ENCODE results near the gene GRB7.
"Not testable (repeated sequence)": the region's sequence is repeated elsewhere in the genome, so short reads cannot be mapped to it uniquely, and the experiment has no call there.

GRB7 gene

DNA sequence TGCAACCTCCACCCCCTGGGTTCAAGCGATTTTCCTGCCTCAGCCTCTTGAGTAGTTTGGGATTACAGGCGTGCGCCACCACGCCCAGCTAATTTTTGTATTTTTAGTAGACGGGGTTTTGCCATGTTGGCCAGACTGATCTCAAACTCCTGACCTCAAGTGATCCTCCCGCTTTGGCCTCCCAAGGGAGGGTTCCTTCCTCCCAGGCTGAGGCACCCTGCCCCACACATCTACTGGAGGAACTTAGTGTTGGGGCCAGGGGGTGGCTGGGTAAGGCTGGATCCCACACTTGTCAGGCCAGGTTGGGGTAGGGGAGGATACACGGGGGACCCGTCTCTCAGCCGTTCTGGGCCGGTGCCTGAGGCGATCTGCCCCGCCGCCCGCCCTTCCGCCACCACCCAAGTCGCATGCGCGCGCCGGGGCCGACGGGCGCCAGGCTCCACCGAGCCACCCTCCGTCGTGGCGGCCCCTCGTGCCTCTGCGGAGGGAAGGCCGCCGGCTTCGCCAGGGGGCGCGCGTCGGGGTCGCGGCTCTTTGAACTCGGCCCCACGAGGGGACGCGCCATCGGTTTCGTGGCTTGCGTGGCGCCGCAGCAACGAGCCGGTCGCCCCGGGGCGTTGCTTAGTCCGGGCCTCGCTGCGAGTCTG lies 15.9 kb downstream of the GRB7 start:
- DNase-seq: peak; percentile 52 to 73

DNA sequence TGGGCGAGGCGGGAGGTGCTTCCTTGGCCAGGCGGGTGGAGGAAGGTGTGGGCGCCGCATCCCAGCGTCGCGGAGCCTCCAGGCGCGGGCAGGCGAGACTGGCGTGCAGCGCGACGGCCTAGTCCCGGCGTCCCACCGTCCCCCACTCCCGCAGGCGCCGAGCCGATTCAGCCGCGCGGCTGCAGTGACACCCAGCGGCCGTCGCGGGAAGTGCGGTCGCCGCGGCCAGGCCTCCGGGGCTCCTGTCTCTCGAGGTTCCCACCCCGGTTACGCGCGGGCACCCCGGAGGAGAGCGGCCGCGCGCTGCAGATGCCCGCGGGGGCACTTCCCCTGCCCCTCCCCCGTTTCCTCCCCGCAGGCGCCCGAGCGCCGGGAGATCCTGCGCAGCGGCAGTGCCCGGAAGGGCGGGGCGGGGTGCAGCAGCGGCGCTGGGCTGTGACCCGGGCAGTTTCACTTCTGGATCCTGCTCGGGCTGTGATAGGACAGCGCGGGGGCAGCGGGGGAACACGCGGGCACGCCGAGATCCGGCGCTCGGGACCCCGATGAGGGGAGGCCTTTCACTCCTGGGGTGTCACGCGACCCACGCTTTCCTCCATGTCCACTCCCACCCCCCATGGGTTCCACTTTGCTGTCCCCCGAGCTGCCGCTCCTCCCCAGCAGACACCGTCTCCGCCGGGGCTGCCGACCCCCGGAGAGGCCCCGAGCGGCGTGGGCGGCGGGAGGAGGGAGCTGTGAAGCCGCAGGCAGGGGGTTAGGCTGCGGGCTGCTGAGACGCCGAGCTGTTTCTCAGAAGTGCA lies 16.6 kb downstream of the GRB7 start:
- DNase-seq: peak; percentile 79 to 91

DNA sequence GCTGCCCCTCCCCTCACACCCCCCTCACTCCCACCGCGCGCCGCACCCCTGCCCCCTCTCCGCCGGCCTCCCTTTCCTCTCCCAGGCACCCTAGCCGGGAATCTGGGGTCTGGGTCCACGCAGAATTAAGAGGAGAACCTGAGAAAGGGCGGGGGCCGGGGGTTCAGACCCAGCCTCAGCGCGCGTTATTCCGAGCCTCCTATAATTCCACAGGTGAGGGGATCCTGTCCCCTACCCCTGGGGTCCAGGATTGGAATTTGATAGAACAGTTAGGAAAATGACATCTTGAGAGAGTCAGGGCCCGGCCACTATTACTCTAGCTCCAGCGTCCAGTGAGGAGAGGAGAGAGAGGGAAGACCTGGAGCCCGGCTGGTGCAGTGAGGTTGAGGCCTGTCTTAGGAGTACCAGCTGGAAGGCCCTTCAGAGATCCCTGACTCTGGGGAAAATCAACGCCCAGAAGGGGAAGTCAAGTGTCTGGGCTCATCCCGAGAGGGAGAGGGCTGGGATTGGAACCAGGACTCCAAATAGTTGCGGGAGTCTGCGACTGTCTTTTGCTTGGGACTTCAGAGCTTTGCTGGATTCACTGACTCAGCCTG lies 17.3 kb downstream of the GRB7 start:
- peak; percentile 30 to 78 for DNase-seq

DNA sequence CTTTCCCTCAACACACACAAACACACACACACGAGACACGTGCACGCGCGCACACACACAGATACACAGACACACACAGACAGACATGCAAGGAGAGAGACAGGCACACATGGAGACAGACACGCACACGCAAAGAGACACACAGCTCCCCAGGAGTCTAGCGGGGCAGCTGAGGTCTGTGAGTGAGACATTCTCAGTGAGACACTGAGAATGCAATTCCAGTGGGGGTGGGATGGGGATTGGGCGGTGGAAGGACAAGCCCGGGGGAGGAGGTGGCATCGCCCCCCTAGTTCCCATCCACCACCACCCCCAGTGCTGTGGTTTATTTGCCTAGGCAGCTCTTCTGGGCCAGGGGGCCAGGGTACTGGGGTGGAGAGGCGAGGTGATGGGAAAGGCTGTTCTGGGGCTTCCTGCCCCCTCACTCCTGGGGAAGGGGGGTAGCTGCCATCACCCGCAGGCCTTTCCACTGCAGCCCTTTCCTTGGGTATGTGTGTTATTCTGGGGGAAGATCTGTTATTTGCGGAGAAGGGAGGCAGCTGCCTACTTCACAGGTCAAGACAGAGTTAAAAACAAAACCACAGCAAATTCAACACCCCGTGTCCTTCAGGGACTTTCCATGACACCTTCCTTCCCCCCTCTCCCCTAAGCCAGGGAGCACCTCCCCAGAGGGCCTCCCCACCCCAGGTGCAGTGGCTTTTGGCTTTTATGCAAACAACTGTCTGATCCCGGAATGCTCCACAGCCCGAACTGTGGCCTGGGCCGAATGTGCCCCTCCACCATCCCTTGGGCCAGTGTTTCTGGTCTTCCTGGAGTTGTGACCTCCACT lies 18.0 kb downstream of the GRB7 start:
- no peak for DNase-seq

DNA sequence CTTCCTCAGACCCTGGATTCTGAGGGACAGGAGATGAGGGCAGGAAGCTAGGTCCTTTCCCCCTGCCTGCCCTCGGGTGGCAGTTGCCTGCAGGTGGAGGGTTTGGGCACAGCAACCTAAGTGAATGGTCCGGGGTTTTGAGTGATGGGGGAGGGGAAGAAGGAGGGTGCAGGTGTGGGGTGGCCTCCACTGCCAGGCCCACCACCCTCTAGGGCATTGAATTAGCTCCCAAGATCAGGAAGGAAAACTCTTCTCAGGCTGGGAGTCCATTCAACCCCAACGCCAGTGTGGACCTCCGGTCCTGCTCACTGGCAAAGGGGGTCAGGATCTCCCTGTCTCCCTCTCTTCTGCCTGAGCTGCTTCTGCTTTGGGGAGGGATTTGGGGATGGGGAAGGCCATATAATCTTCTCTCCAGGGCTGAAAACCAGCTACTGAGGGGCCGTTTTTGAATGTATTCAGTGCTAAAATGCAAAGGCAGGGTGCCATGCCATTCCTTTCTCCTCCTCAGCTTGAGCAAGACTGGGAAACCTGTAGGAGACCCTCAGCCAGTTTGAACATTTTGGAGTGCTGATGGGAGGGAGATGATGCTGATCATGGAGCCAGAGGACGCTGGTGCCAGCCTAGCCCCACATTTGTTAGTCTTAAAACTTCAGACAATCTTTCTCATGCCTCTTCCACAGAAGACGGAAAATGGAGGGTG lies 18.8 kb downstream of the GRB7 start:
- no peak for DNase-seq

DNA sequence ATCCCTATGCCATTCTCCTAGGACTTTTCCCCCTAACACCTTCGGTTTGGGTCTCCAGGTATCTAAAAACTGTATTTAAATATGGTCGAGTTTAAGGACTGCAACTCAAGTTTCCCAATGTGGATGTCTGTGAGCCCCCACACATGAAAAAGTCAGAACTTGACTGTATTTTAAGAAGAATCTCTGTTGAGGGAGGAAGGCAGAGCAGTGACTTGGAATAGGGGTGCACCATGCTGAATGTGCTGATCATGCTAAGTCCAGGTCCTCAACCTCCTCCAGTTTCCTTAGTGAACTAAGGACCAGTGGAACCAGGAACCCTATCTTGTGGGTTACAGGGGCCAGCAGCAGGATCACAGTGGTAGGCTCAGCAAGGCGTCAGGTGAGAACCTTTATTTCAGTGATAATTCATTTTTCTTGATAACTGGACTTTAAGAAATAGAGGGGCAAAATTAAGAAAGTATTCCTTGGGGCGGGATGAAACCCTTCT lies 19.5 kb downstream of the GRB7 start:
- no peak for DNase-seq

DNA sequence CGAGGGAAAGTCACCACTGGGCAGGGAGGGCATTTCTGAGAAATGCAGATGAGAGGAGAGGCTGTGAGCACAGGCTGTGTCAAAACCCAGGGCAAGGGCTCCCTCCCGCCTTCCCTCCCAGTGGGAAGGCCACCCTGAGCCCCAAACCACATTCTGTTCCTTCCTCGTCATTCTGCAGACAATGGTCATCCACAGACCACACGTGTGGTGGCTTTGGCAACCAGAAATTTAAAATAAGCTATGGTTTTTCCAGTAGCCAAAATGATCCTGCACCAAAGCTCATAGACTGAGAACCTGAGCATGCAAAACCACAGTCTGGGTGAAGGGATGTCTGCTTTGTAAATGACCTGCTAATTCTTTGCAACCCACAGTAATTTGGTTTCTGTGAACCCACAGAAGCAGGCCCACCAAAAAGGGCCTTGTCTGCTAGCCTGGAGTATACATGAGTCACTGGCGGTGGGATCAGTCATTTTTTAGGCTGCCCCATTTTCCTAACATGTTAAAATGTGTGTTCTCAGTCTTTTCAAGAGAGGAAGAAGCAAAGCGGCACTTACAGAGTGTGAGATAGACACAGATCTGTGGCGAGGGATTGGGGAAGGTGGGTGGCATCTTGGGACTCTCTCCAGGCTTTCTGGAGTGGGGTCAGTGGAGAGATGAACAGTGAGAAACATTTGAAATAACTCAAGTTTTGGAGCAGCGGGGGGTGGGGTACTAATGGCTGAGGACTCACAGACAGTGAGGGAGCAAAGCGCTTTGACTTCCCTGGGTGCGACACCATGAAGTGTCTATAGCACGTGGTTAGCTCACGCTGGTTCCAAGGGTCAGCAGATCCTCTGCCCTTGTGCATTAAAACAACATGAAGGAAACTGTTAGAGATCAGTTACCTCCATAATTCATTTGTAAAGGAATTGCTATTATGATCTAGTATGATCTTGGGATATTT lies 20.5 kb downstream of the GRB7 start:
- DNase-seq: no peak

DNA sequence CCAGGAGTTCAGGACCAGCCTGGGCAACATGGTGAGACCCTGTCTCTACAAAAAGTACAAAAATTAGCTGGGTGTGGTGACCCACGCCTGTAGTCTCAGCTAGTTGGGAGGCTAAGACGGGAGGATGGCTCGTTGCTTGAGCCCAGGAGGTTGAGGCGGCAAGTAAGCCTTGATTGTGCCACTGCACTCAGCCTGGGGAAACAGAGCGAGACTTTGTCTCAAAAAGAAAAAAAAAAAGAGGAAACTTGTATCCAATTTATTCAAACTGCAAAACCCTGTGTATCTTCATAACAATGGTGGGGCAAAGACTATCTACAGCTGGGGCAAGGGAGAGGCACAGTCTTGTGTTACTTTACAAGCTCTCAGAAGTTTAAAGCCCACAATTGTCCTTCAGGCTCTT lies 21.5 kb downstream of the GRB7 start:
- no peak for DNase-seq

DNA sequence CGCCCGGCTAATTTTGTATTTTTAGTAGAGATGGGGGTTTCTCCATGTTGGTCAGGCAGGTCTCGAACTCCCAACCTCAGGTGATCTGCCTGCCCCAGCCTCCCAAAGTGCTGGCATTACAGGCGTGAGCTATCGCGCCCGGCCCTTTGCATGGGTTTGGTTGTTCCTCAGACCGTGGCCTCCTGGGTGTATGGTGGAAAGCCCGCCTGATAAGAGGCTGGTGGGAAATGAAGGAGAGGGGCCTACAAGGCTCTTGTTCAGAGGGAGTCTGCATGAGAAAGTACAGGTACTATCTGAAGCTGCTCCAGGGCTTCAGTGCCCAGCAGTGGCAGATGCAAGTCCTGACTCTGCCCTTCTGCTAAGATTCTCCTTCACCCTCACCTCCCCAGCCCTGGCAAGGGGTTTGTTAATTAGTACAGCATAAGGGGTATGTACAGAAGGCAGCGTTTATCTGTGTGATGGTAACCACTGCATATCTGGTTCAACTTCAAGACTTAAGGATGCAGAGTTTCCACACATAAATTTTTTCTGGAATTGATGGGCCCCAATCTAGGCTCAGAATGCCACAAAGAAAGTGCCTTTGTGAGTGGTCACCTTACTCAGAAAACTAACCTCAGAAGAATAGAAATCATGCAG lies 24.2 kb downstream of the GRB7 start:
- no peak for DNase-seq

DNA sequence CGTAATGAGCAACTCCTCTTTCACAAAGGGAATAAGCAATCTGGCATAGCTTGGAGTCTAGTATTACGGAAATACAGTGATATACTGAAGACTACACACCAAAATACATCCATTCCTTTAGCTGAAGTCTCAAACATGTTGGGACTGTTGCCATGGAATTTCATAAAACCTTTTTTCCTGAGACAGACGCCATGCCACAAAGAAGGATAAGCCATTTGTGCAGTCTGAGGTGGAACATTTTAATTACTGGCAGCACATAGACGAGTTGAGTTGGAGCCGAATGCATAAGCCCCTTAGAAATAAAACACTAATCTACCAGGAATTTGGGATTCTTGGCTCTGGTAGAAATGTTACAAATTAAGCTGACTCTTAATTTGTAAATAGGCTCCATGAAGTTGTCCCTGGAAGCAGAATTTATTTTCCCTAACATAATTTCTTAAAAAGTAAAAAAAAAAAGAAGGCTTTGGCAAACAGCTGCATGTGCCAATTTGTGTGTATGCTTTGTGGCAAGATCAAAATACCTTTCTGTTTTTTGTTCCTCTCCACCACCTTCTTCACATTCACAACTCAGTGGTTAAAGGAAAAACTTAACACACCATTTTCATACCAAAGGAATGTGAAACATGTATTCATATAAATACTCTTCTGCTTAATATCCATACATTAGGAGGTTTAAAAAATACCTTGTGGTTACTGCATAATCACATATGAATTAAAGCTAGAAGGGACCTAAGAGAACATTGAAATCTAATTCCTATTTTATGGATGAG lies 25.5 kb downstream of the GRB7 start:
- no peak for DNase-seq

DNA sequence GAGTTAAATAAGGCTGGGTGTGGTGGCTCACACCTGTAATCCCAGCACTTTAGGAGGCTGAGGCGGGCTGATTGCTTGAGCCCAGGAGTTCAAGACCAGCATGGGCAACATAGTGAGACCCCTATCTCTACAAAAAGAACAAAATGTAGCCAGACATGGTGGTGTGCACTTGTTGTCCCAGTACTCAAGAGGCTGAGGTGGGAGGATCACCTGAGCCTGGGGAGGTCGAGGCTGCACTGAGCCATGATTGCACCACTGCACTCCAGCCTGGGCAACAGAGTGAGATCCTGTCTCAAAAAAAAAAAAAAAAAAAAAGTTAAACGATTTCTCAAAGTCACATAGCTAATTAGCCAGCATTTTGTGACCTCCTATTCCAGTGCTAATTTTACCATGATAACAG lies 26.4 kb downstream of the GRB7 start:
- not testable (repeated sequence) for DNase-seq

DNA sequence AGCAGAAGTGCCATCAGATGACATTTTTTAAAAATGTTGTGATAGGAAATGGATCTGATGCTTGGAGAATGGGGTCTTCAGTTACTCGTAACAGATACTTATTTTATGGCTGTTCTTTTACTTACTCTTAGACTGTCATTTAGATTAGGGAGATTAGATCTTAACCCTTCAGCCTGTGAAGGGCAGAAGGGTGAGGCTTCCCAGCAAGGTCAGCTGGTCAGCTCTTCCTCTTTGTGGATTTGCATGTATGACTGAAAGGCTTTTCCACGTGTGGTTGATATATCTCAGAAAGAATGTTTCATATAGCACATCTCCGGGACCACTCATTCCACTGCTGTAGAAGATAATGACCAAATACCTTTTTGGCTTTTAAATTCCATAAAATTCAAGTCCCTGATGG lies 27.4 kb downstream of the GRB7 start:
- DNase-seq: no peak

DNA sequence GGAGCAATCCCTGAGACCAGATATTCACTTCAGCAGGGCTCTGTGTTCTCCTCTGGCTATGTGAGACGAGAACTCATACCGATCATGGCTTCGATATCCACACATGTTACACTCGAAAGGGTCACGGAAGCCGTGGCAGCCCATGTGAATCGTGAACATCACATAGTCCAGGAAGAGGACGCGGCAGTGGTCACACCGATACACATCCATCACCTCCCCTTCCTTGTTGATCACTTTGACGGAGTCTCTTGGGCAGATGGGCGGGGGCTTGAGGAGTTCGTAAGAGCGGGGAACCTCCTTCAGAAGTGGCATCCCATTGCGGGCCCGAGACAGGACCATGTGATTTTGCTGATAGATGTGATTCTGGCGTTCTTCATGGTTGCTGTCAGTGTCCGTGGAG lies 28.0 kb downstream of the GRB7 start:
- DNase-seq: no peak

DNA sequence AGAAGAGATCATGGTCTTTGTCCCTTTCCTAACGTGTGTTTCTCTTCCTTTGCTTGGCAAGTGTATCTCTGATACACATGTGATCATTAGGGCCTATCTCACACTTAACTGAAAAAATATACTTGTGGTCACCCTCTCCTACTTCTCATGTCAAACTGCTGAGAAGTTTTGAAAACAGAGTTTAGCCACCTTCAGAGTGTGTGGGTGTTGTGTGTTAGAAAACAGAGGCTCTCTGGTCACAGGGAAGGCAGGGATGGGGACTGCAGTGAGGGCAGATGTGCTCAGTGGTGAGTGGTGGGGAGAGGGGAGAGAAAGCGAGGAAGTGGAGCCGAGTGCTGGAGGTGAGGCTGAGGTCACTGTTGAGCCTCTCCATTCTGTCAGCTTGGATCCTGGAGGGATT lies 29.4 kb downstream of the GRB7 start:
- no peak for DNase-seq

DNA sequence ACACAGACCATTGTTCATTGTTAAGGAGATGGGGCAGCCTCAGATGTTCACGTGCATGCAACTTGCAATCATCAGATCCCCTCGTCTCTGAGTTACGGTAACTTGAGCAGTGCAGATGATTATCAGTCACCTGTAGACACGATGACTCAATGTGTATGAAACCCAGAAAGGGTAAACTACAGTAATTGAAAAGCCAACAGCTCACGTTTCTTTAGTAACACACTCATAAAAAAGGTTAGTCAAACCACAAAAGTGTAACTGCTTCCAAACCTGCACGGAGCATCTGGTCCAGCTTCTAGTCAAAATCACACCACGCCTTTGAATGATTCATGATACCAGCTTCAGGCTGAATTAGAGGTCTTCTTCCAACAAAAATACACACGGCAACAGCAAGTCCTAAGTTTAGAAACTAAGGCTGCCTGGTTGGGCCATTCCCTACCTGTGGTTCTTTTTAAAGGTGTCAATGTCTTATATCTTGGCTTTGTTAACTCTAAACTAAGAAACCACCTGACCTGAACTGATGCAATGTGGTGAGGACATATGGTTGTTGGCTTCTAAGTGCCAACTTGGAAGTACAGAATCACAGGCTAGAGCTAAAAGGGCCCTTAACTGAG lies 32.3 kb downstream of the GRB7 start:
- DNase-seq: no peak

DNA sequence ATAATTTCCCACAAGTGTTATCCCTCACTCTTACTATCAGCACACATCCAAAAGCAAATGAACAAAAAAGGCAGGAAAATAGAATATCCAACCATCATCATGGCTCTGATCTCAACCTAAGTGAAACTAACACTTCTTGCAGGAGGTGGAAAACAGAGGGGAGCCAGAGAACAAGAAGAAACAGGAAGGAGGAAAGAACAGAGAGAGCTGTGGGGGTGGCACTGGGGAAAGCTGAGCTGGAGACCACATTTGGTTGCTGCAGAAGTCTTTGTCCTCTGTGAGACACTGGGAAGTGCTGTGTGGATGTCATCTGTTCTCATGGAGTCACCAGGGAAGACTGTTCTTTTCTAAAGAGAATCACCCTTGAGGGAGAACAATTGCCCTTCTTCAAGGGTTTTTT lies 34.7 kb downstream of the GRB7 start:
- DNase-seq: no peak

DNA sequence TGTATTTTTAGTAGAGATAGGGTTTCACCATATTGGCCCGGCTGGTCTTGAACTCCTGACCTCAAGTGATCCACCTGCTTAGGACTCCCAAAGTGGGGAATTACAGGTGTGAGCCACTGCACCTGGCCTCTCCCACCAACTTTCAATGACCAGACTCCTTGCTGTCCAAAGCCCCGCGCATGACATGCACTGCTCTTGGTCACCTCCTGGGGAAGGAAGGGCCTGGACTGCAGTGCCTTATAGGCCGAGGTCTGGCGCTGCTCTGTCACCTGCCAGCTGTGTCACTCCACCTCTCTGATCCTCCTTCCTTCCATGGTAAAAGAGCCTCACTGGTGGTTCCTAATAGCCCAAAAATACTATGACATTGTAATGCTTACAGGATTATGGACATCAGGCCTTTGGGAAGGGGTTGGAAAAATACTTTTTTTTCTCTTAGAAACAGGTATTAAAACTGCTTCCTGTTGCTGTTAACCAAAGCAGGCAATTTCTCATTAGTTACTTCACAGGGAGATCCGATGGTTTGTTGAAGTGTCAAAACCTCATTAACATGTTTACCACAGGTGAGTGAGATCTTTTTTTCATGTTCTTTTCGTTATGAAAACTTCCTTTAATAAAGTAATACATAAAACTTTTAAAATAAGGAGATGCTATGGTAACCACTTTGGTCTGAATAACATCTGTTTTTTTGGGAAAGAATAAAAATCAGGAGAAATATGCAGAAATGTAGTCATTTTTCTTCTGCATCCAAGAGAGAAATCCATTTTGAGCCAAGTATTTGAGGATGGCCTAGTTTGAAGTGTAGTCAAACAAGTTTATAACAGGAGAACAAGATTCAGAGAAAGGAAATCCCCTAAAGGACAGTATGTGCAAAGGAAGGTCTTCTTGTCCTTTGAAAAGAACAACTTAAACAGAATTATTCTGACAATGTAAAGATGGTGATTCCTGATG lies 35.5 kb downstream of the GRB7 start:
- DNase-seq: no peak

DNA sequence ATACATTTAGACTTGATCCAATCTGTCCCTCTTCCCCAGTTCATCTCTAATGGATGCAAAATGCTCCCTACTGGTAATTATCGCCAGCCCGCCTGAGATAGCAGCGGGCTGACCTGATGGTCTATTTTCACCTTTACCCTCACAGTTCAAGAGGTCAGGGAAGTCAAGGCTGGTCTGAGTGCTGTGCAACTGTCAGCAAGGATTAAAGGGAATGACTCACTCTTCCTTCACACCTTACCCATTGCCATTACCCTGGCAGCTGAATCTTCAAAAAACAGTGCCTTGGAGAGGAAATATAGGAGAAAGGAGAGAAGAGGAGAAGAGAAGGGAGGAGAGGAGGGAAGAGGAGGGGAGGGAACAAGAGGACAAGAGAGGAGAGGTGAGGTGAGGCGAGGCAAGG lies 36.3 kb downstream of the GRB7 start:
- DNase-seq: no peak

Data from NCI-H524 (cell line).